Measurements from ENCODE around the gene TTC14.
"Not testable (repeated sequence)": the region's sequence is repeated elsewhere in the genome, so short reads cannot be mapped to it uniquely, and the experiment has no call there.

Gene TTC14, protein sequence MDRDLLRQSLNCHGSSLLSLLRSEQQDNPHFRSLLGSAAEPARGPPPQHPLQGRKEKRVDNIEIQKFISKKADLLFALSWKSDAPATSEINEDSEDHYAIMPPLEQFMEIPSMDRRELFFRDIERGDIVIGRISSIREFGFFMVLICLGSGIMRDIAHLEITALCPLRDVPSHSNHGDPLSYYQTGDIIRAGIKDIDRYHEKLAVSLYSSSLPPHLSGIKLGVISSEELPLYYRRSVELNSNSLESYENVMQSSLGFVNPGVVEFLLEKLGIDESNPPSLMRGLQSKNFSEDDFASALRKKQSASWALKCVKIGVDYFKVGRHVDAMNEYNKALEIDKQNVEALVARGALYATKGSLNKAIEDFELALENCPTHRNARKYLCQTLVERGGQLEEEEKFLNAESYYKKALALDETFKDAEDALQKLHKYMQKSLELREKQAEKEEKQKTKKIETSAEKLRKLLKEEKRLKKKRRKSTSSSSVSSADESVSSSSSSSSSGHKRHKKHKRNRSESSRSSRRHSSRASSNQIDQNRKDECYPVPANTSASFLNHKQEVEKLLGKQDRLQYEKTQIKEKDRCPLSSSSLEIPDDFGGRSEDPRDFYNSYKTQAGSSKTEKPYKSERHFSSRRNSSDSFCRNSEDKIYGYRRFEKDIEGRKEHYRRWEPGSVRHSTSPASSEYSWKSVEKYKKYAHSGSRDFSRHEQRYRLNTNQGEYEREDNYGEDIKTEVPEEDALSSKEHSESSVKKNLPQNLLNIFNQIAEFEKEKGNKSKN

DNA sequence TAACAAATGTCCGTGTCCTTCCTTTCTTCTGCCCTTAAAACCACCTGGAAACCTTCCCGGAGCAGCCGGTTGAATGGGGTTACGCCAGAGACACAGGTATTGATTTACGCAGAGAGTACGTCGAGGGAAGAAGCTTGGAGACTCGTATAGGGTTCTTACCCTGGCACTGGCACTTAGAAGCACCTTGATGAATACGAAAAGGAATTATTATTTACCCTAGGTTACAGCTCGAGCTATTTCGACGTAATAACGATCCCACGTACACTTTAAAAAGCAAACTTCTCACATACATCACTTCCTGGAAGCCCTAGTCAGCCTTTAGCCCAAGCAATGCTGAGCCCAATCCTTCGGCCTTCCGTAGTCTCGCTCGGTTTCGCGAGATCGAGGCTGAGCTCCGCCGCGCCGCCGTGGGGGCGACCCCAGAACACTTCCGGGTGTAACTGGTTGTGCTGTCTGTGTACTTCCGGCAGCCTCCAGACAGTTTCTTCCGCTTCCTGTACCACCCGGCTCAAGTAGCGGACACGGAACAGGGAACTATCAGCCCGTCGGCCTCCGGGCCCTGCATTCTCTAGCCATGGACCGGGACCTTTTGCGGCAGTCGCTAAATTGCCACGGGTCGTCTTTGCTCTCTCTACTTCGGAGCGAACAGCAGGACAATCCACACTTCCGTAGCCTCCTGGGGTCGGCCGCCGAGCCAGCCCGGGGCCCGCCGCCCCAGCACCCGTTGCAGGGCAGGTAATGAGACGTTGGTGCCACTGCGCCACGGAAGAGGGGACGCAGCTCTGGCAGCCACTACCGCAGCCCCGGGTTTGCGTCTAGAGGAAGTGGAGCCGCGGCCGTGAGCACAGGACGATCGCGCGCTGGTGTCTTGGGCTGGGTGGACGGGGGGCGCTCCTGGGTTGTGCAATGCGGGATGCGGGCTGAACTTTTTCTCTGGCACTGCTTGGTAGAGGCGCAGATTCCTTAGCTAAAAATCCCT, at the start of gene TTC14:
TSS of gene TTC14 (plus strand) at position 476 of the 979 bp plus-strand sequence. CDS start at position 575, 99 bp downstream.
- peak; percentile 99 for DNase-seq

DNA sequence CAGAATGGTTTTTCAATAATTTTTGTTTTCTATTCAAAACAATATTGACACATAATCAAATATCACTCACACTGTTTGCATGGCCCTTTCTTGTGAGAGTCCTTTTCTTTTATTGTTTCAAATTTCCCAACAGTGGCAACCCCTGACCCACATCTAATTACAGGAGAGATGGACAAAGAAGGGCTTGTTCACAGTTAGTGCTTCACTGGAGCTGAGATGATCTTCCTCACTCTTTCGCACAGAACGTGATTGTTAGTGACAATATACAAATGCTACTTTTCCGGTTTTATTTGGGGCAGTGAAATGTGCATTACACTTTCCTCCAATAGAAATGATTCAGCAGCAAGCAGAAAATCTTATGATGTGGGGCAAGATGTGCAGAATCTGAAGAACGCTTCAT, 38.6 kb upstream of the TTC14 start:
- DNase-seq = peak; percentile 60

- DNase-seq = no peak
Observed at GRCh38 chr3:180564676-180565075, 37.3 kb upstream of the TTC14 start.

DNA sequence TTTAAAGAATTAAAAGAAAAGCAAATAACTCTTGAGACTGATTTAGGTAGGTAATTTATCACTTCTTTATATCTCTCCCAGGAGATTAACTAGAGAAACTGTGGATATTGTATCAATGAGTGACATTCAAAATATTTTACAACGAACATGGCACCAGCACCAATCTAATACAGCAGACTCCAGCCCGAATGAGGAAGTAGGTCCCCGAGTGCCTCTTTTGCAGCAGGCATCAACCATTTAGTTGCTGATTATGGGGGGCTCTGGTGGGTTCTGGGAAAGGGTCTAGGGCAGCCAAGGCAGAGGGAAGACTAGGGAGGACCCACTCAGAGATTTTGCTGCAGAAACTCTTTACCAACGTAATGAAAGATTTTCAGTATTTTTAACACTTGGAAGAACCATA, 31.7 kb upstream of the TTC14 start:
- no peak for DNase-seq

- DNase-seq = no peak
Observed at GRCh38 chr3:180571831-180572598, 29.9 kb upstream of the TTC14 start.

DNA sequence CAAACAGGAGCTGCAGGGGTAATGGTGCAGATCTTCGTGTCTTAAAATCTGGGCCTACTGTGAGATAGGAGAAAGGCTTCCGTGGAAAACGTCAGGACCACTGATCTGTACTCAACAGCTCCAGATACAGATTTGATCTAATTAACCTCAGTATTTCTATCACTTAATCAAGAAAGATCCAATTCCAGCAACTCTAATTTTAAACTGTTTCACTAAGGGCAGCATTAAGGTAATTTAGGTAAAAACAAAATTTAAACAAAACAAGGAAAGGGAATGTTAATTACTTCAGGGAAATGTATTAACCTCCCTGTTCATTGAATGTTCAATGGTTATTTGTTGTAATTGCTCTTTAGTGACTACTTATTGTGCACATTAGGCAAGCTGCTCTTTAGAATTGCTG, 26.4 kb upstream of the TTC14 start:
- DNase-seq = no peak

- DNase-seq = no peak
Observed at GRCh38 chr3:180580934-180581333, 21.0 kb upstream of the TTC14 start.

- DNase-seq = no peak
Observed at GRCh38 chr3:180590396-180590795, 11.6 kb upstream of the TTC14 start.

- not testable (repeated sequence) for DNase-seq
Observed at GRCh38 chr3:180593631-180594030, 8.3 kb upstream of the TTC14 start.

DNA sequence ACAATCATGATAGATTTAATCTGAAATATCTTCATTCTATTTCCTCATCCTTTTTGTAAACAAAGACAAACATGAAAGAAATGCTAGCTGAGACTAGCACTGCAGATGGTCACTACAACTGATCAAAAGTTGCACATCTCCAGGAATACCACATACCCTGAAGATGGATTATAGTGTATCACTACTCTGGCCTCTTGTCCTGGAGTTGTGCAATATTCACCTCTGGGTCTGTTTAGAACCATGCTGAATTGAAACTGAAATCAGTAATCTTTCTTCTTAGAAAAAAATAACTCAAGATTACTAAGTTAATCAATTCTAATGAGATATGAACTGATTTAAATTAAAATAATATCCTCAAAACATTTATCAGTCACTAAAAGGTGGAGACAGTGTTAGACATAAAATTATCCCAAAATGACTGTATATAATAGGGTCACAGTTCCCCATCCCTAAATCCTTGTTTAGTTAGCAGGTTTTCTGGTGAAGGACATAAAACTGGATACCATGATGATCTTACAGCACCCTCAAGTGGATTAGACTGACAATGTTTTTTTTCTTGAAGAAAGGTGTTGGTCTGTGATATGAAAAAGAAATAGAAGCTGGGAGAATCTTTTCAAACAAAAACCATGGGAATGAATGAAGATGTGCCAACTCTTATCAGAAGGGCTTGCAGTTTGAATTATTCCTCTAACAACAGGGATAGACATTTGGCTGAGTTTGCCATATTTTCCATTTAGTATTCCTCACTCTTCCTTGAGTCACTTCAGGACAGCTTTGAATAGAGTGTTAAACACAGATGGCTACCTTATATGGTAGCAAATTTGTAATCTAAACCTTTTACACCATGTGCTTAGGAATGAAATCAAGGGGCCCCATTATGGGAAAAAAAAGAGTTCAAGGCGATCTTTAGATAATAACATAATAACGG, 7.1 kb upstream of the TTC14 start:
- DNase-seq = peak; percentile 62

DNA sequence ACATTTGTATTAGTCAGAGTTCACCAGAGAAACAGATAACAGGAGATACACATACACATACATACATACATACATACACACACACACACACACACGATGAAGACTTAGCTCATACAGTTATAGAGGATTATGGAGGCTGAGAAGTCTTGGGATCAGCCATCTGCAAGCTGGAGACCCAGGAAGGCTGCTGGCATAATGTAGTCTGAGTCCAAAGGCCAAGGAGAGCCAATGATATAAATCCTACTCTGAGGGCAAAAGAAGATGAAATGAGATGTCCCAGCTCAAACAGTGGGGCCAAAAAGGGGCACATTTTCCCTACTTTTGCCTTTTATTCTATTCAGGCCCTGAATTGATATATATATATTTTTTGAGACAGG, 6.4 kb upstream of the TTC14 start:
- DNase-seq = no peak

DNA sequence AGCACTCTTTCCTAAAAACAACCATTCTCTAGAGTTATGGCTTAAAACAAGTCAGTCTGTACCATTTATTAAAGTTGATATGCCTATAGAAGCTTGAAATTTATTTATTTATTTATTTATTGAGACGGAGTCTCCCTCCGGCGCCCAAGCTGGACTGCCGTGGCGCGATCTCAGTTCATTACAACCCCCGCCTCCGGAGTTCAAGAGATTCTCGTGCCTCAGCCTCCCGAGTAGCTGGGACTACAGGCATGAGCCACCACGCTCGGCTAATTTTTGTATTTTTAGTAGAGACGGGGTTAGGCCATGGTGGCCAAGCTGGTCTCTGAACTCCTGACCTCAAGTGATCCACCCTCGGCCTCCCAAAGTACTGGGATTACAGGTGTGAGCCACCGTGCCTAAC, 1.5 kb upstream of the TTC14 start:
- DNase-seq = no peak

DNA sequence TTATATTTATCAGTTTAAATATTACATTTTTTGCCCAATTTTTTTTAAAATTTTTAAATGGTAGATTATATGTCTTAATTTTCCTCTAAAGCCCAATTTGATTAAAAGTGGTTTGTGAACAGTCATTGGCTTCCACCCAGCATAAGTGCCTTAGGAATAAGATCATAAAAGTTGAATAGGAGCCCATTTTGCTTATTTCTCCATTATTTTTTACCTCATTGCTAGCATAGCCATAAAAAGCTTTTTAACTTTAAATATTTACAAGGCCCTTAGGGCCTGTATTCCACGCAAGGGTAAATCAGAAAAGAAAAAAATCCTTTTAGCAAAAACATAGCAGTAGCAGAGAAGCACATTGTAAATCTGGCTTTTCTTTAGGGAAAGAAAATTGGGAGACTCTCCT, 9.0 kb downstream of the TTC14 start:
- no peak for DNase-seq

DNA sequence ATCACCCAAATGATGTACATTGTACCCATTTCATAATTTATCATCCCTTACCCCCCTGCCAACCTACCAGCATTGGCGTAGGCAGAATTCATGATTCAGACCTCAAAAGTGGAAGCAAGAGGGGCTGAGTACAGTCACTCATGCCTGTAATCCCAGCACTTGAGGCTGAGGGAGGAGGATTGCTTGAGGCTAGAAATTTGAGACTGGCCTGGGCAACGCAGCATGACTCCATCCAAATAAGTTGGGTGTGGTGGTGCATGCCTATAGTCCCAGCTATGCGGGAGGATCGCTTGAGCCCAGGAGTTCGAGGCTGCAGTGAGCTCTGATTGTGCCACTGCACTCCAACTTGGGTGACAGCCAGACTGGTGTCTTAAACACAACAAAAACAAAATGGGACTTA, 10.4 kb downstream of the TTC14 start:
- DNase-seq = no peak

GRCh38 chr3:180615954-180616353, 14.0 kb downstream of the TTC14 start:
- no peak for DNase-seq

DNA sequence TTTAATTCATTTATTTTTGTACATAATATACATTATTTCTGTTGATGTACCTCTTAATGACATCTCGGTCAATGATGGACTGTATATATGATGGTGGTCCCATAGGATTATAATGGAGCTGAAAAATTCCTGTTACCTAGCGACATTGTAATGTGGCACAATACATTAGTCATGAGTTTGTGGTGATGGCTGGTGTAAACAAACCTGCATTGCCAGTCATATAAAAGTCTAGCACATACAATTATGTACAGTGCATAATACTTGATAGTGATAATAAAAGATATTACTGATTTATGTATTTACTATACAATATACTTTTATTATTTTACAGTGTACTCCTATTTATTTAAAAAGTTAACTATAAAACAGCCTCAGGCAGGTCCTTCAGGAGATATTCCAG, 15.1 kb downstream of the TTC14 start:
- DNase-seq = no peak

- not testable (repeated sequence) for DNase-seq
Observed at GRCh38 chr3:180618563-180618962, 16.6 kb downstream of the TTC14 start.

DNA sequence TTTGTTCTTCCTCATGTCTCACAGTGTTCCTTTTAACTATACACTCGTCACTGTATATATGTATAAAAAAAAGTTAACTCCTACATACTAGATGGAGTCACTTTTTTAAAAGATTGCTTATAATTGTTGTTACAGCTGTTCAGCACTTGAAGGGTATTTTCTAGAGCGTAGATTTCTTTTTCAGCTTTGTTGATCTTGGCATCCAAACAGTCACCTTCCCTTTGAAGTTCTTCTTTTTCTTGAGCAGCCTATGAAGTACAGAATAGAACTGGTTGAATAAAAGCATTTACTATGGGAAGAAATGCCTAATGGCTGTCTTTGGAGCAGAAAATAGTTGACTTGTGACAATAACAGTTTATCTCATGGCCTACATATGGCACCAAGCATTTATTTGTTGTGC, 17.8 kb downstream of the TTC14 start:
- DNase-seq = no peak

- no peak for DNase-seq
Observed at GRCh38 chr3:180624714-180625113, 22.8 kb downstream of the TTC14 start.

DNA sequence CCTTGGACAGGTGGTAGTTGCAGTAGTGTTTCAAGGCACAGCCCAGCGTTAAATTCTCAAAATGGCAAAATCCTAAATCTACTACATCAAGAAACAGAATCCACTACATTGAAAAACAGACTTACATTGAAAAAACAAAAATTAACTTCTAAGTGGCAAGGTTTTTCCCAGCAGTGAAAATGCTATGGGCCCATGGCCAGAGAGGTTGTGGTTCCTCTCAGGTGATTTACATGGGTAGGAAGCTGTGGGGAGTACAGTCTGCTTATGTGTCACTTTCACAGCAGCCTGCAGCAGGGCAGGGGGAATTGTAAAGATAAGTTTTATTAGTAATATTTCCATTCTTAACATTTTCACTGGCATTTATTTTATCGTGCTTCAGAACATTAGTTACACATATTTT, 24.9 kb downstream of the TTC14 start:
- no peak for DNase-seq

- DNase-seq = no peak
Observed at GRCh38 chr3:180630371-180630770, 28.4 kb downstream of the TTC14 start.

Data from NCI-H146 (cell line).